ENCODE data around the gene LUC7L. TPM values are rescaled to one million over a fixed set of nuclear protein-coding genes. Genes with fewer than 3 reads are reported as not detected.
"Not testable (repeated sequence)": the region's sequence is repeated elsewhere in the genome, so short reads cannot be mapped to it uniquely, and the experiment has no call there.

Gene LUC7L
- total and polyA plus RNA-seq, 8 donors: 55.5 to 173 (median 147) TPM

DNA sequence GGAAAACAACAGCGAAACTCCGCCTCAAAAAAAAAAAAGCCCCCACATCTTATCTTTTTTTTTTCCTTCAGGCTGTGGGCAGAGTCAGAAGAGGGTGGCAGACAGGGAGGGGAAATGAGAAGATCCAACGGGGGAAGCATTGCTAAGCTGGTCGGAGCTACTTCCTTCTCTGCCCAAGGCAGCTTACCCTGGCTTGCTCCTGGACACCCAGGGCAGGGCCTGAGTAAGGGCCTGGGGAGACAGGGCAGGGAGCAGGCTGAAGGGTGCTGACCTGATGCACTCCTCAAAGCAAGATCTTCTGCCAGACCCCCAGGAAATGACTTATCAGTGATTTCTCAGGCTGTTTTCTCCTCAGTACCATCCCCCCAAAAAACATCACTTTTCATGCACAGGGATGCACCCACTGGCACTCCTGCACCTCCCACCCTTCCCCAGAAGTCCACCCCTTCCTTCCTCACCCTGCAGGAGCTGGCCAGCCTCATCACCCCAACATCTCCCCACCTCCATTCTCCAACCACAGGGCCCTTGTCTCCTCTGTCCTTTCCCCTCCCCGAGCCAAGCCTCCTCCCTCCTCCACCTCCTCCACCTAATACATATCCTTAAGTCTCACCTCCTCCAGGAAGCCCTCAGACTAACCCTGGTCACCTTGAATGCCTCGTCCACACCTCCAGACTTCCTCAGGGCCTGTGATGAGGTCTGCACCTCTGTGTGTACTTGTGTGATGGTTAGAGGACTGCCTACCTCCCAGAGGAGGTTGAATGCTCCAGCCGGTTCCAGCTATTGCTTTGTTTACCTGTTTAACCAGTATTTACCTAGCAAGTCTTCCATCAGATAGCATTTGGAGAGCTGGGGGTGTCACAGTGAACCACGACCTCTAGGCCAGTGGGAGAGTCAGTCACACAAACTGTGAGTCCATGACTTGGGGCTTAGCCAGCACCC, 54.0 kb downstream of the LUC7L start:
- Histone ChIP-seq H3K27me3 (peaks cover 59 to 86% of the 10 kb centered on the region in 2 donors), H3K4me3 (no peak overlapping the region), H3K4me1 (peaks cover 0 to 4% of the 10 kb centered on the region in 2 donors), H3K36me3 (no peaks in the 10 kb centered on the region), H3K9me3 (no peaks in the 10 kb centered on the region), H3K27ac (no peak overlapping the region)
- intact Hi-C loops (cut with DNase I): no loop called here
- no peak for DNase-seq
- TF ChIP-seq, protein P1, sequence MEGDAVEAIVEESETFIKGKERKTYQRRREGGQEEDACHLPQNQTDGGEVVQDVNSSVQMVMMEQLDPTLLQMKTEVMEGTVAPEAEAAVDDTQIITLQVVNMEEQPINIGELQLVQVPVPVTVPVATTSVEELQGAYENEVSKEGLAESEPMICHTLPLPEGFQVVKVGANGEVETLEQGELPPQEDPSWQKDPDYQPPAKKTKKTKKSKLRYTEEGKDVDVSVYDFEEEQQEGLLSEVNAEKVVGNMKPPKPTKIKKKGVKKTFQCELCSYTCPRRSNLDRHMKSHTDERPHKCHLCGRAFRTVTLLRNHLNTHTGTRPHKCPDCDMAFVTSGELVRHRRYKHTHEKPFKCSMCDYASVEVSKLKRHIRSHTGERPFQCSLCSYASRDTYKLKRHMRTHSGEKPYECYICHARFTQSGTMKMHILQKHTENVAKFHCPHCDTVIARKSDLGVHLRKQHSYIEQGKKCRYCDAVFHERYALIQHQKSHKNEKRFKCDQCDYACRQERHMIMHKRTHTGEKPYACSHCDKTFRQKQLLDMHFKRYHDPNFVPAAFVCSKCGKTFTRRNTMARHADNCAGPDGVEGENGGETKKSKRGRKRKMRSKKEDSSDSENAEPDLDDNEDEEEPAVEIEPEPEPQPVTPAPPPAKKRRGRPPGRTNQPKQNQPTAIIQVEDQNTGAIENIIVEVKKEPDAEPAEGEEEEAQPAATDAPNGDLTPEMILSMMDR (IDR thresholded peaks at IDR 0.05): no peak
- no peak for ATAC-seq

DNA sequence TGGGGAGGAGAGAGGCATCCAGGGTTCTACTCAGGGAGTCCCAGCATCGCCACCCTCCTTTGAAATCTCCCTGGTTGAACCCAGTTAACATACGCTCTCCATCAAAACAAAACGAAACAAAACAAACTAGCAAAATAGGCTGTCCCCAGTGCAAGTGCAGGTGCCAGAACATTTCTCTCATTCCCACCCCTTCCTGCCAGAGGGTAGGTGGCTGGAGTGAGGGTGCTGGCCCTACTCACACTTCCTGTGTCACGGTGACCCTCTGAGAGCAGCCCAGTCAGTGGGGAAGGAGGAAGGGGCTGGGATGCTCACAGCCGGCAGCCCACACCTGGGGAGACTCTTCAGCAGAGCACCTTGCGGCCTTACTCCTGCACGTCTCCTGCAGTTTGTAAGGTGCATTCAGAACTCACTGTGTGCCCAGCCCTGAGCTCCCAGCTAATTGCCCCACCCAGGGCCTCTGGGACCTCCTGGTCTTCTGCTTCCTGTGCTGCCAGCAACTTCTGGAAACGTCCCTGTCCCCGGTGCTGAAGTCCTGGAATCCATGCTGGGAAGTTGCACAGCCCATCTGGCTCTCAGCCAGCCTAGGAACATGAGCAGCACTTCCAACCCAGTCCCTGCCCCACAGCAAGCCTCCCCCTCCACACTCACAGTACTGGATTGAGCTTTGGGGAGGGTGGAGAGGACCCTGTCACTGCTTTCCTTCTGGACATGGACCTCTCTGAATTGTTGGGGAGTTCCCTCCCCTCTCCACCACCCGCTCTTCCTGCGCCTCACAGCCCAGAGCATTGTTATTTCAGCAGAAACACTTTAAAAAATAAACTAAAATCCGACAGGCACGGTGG, 55.1 kb downstream of the LUC7L start:
- H3K9me3 ChIP-seq; H3K27ac ChIP-seq; H3K36me3 ChIP-seq; intact Hi-C loops (cut with DNase I); DNase-seq; H3K4me1 ChIP-seq; H3K4me3 ChIP-seq: not testable (repeated sequence)
- peaks cover 49 to 86% of the 10 kb centered on the region in 2 donors for H3K27me3 ChIP-seq
- peak; percentile 22 for ATAC-seq

DNA sequence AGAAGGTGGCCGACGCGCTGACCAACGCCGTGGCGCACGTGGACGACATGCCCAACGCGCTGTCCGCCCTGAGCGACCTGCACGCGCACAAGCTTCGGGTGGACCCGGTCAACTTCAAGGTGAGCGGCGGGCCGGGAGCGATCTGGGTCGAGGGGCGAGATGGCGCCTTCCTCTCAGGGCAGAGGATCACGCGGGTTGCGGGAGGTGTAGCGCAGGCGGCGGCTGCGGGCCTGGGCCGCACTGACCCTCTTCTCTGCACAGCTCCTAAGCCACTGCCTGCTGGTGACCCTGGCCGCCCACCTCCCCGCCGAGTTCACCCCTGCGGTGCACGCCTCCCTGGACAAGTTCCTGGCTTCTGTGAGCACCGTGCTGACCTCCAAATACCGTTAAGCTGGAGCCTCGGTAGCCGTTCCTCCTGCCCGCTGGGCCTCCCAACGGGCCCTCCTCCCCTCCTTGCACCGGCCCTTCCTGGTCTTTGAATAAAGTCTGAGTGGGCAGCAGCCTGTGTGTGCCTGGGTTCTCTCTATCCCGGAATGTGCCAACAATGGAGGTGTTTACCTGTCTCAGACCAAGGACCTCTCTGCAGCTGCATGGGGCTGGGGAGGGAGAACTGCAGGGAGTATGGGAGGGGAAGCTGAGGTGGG, 55.9 kb downstream of the LUC7L start:
- peaks cover 43 to 86% of the 10 kb centered on the region in 2 donors for H3K27me3 ChIP-seq
- DNase-seq: not testable (repeated sequence)

DNA sequence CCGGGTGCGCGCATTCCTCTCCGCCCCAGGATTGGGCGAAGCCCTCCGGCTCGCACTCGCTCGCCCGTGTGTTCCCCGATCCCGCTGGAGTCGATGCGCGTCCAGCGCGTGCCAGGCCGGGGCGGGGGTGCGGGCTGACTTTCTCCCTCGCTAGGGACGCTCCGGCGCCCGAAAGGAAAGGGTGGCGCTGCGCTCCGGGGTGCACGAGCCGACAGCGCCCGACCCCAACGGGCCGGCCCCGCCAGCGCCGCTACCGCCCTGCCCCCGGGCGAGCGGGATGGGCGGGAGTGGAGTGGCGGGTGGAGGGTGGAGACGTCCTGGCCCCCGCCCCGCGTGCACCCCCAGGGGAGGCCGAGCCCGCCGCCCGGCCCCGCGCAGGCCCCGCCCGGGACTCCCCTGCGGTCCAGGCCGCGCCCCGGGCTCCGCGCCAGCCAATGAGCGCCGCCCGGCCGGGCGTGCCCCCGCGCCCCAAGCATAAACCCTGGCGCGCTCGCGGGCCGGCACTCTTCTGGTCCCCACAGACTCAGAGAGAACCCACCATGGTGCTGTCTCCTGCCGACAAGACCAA, 56.8 kb downstream of the LUC7L start, which contains the start of gene HBA2:
HBA2 (plus strand) TSS at position 503 of the 568 bp plus-strand sequence; CDS start at position 540, 37 bp downstream.
- intact Hi-C loops (cut with DNase I); H3K9me3 ChIP-seq; H3K4me1 ChIP-seq; DNase-seq; H3K4me3 ChIP-seq; H3K27ac ChIP-seq; H3K36me3 ChIP-seq; ATAC-seq: not testable (repeated sequence)
- H3K27me3 ChIP-seq: peaks cover 43 to 86% of the 10 kb centered on the region in 2 donors

More for the DNA sequence above, 55.9 kb downstream of the LUC7L start:
- intact Hi-C loops (cut with DNase I); H3K4me1 ChIP-seq; H3K9me3 ChIP-seq; H3K36me3 ChIP-seq; ATAC-seq; H3K27ac ChIP-seq; H3K4me3 ChIP-seq: not testable (repeated sequence)

DNA sequence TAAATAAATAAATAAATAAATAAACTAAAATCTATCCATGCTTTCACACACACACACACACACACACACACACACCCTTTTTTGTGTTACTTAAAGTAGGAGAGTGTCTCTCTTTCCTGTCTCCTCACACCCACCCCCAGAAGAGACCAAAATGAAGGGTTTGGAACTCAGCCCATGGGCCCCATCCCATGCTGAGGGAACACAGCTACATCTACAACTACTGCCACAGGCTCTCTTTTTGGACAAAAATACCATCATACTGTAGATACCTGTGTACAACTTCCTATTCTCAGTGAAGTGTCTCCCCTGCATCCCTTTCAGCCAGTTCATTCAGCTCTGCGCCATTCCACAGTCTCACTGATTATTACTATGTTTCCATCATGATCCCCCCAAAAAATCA, 58.5 kb downstream of the LUC7L start:
- Histone ChIP-seq H3K27ac (no peak overlapping the region), H3K4me1 (peaks cover 2 to 12% of the 10 kb centered on the region in 2 donors), H3K36me3 (no peaks in the 10 kb centered on the region), H3K27me3 (peaks cover 57 to 91% of the 10 kb centered on the region in 2 donors), H3K4me3 (no peak overlapping the region), H3K9me3 (no peaks in the 10 kb centered on the region)
- DNase-seq (no peak), ATAC-seq (no peak)
- intact Hi-C loops (cut with DNase I): no loop called here
- TF ChIP-seq, protein P1 (IDR thresholded peaks at IDR 0.05): no peak

DNA sequence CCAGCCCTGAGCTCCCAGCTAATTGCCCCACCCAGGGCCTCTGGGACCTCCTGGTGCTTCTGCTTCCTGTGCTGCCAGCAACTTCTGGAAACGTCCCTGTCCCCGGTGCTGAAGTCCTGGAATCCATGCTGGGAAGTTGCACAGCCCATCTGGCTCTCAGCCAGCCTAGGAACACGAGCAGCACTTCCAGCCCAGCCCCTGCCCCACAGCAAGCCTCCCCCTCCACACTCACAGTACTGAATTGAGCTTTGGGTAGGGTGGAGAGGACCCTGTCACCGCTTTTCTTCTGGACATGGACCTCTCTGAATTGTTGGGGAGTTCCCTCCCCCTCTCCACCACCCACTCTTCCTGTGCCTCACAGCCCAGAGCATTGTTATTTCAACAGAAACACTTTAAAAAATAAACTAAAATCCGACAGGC, 59.2 kb downstream of the LUC7L start:
- Histone ChIP-seq H3K4me1 (peaks cover 8 to 19% of the 10 kb centered on the region in 2 donors), H3K27me3 (peaks cover 58 to 91% of the 10 kb centered on the region in 2 donors)
- H3K36me3 ChIP-seq; H3K27ac ChIP-seq; H3K9me3 ChIP-seq; H3K4me3 ChIP-seq; intact Hi-C loops (cut with DNase I): not testable (repeated sequence)
- DNase-seq: peak in 1 of 4 donors; percentile 26
- ATAC-seq: peak; percentile 72

All from left lung (tissue), 10 donors.